ENCODE measurements around the gene FRMD1. TPM values are rescaled to one million over a fixed set of nuclear protein-coding genes. Genes with fewer than 3 reads are reported as not detected.

The FRMD1 gene
- total RNA-seq, 1 experiment from 2014 or later: 0.57 TPM

DNA sequence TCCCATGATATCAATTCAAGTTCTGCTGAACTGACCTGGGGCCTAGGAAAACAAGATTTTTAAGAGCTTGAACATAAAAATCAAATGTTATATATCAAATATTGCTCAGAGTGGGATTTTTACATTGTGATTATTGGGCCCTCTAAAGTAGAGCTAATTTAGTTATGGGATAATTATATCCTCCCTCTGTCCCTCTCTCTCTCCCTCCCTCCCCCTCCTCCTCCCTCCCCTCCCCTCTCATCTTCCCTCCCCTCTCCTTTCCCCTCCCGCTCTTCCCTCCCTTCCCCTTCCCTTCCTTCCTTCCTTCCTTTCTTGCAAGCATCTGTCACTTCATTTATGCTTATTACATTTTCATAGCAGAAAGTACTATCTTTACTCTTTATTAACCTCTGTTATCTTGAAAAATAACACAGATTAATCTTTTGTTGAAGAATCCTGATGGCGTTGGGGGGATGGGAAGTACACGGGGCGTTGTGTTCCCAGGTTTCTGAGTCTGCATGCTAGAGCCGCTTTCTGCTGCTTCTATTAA is 48.7 kb downstream of the FRMD1 start:
- Mint-ChIP-seq H3K9me3 (no peaks in the 10 kb centered on the region), H3K27me3 (ENCODE audit: low read depth) (peaks cover 11% of the 10 kb centered on the region; the same call in 1 of the 2 replicates), H3K4me1 (peaks cover 33% of the 10 kb centered on the region), H3K27ac (no peak overlapping the region), H3K36me3 (no peaks in the 10 kb centered on the region), H3K4me3 (no peak overlapping the region)
- ChIA-PET CTCF (interaction anchor here (0.6 kb wide), 1 partner anchor 23 kb away, joined by 4 read pairs; no protein-coding TSS in a partner anchor), POLR2A (no interaction called here)
- DNase-seq (ENCODE audit: low spot score) (no peak), ATAC-seq (no peak)
- TF ChIP-seq NFYB (CRISPR knock-in tag; conservative IDR thresholded peaks at IDR 0.05; ENCODE audit: low read depth): no peak
- TF ChIP-seq, protein P1, sequence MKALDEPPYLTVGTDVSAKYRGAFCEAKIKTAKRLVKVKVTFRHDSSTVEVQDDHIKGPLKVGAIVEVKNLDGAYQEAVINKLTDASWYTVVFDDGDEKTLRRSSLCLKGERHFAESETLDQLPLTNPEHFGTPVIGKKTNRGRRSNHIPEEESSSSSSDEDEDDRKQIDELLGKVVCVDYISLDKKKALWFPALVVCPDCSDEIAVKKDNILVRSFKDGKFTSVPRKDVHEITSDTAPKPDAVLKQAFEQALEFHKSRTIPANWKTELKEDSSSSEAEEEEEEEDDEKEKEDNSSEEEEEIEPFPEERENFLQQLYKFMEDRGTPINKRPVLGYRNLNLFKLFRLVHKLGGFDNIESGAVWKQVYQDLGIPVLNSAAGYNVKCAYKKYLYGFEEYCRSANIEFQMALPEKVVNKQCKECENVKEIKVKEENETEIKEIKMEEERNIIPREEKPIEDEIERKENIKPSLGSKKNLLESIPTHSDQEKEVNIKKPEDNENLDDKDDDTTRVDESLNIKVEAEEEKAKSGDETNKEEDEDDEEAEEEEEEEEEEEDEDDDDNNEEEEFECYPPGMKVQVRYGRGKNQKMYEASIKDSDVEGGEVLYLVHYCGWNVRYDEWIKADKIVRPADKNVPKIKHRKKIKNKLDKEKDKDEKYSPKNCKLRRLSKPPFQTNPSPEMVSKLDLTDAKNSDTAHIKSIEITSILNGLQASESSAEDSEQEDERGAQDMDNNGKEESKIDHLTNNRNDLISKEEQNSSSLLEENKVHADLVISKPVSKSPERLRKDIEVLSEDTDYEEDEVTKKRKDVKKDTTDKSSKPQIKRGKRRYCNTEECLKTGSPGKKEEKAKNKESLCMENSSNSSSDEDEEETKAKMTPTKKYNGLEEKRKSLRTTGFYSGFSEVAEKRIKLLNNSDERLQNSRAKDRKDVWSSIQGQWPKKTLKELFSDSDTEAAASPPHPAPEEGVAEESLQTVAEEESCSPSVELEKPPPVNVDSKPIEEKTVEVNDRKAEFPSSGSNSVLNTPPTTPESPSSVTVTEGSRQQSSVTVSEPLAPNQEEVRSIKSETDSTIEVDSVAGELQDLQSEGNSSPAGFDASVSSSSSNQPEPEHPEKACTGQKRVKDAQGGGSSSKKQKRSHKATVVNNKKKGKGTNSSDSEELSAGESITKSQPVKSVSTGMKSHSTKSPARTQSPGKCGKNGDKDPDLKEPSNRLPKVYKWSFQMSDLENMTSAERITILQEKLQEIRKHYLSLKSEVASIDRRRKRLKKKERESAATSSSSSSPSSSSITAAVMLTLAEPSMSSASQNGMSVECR (CRISPR knock-in tag; IDR thresholded peaks at IDR 0.05; ENCODE audit: borderline replicate concordance): no peak
- no peak for TF ChIP-seq JAZF1 (CRISPR knock-in tag; IDR thresholded peaks at IDR 0.05)
- TF ChIP-seq ZNF416 (CRISPR knock-in tag; IDR thresholded peaks at IDR 0.05): no peak
- TF ChIP-seq JUN (CRISPR knock-in tag; IDR thresholded peaks at IDR 0.05): no peak
- TF ChIP-seq, protein P2, sequence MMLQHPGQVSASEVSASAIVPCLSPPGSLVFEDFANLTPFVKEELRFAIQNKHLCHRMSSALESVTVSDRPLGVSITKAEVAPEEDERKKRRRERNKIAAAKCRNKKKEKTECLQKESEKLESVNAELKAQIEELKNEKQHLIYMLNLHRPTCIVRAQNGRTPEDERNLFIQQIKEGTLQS (CRISPR knock-in tag; conservative IDR thresholded peaks at IDR 0.05): no peak
- no peak for TF ChIP-seq MYBL2 (CRISPR knock-in tag; IDR thresholded peaks at IDR 0.05)
- TF ChIP-seq, protein P3, sequence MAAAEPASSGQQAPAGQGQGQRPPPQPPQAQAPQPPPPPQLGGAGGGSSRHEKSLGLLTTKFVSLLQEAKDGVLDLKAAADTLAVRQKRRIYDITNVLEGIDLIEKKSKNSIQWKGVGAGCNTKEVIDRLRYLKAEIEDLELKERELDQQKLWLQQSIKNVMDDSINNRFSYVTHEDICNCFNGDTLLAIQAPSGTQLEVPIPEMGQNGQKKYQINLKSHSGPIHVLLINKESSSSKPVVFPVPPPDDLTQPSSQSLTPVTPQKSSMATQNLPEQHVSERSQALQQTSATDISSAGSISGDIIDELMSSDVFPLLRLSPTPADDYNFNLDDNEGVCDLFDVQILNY (CRISPR knock-in tag; IDR thresholded peaks at IDR 0.05): no peak
- TF ChIP-seq, protein P4, sequence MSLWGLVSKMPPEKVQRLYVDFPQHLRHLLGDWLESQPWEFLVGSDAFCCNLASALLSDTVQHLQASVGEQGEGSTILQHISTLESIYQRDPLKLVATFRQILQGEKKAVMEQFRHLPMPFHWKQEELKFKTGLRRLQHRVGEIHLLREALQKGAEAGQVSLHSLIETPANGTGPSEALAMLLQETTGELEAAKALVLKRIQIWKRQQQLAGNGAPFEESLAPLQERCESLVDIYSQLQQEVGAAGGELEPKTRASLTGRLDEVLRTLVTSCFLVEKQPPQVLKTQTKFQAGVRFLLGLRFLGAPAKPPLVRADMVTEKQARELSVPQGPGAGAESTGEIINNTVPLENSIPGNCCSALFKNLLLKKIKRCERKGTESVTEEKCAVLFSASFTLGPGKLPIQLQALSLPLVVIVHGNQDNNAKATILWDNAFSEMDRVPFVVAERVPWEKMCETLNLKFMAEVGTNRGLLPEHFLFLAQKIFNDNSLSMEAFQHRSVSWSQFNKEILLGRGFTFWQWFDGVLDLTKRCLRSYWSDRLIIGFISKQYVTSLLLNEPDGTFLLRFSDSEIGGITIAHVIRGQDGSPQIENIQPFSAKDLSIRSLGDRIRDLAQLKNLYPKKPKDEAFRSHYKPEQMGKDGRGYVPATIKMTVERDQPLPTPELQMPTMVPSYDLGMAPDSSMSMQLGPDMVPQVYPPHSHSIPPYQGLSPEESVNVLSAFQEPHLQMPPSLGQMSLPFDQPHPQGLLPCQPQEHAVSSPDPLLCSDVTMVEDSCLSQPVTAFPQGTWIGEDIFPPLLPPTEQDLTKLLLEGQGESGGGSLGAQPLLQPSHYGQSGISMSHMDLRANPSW (CRISPR knock-in tag; conservative IDR thresholded peaks at IDR 0.05; ENCODE audit: low read depth): no peak
- TF ChIP-seq CREB1 (CRISPR knock-in tag; IDR thresholded peaks at IDR 0.05): no peak
- TF ChIP-seq TEAD1 (CRISPR knock-in tag; IDR thresholded peaks at IDR 0.05): no peak
- TF ChIP-seq GTF2I (CRISPR knock-in tag; conservative IDR thresholded peaks at IDR 0.05): no peak
- no peak for TF ChIP-seq NR2C2 (CRISPR knock-in tag; IDR thresholded peaks at IDR 0.05)
- TF ChIP-seq ATF1 (CRISPR knock-in tag; IDR thresholded peaks at IDR 0.05): no peak
- TF ChIP-seq HMGA2 (CRISPR knock-in tag; IDR thresholded peaks at IDR 0.05): no peak

DNA sequence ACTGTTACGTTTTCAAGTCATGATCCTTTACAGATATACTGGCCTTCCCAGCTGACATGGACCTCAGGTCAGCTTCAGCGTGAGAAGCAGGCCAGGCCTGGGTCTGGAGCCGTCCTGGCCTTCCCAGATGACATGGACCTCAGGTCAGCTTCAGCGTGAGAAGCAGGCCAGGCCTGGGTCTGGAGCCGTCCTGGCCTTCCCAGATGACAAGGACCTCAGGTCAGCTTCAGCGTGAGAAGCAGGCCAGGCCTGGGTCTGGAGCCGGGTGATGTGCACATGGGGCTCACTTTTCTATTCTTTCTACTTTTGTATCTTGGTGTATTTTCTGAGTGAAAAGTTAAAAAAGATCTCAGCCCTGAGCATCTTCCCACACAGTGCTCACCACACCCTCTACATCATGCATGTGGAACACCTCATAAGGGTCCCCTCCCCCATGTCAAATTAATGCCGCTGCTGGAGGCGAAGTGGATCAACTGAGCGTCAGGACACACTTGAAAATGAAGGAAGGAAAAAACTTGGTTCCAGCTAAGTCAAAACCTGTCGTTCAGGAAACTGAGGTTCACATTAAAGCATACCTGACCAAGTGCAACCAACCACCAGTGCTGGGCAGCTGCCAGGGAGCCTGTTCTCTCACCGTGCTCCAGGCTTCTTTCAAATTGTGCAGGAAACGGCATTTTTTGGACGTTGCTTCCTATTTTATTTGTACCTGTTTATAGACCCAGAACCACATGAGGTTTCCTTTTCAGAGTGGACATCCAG is 49.4 kb downstream of the FRMD1 start:
- Mint-ChIP-seq H3K4me1 (peaks cover 34% of the 10 kb centered on the region), H3K27me3 (ENCODE audit: low read depth) (peaks cover 7% of the 10 kb centered on the region; the same call in 1 of the 2 replicates), H3K27ac (no peak overlapping the region), H3K4me3 (no peak overlapping the region), H3K36me3 (no peaks in the 10 kb centered on the region), H3K9me3 (no peaks in the 10 kb centered on the region)
- ATAC-seq (no peak), DNase-seq (ENCODE audit: low spot score) (no peak)
- ChIA-PET POLR2A (no interaction called here), CTCF (interaction anchor here (0.6 kb wide), 1 partner anchor 23 kb away, joined by 4 read pairs; no protein-coding TSS in a partner anchor)
- TF ChIP-seq, protein P5, sequence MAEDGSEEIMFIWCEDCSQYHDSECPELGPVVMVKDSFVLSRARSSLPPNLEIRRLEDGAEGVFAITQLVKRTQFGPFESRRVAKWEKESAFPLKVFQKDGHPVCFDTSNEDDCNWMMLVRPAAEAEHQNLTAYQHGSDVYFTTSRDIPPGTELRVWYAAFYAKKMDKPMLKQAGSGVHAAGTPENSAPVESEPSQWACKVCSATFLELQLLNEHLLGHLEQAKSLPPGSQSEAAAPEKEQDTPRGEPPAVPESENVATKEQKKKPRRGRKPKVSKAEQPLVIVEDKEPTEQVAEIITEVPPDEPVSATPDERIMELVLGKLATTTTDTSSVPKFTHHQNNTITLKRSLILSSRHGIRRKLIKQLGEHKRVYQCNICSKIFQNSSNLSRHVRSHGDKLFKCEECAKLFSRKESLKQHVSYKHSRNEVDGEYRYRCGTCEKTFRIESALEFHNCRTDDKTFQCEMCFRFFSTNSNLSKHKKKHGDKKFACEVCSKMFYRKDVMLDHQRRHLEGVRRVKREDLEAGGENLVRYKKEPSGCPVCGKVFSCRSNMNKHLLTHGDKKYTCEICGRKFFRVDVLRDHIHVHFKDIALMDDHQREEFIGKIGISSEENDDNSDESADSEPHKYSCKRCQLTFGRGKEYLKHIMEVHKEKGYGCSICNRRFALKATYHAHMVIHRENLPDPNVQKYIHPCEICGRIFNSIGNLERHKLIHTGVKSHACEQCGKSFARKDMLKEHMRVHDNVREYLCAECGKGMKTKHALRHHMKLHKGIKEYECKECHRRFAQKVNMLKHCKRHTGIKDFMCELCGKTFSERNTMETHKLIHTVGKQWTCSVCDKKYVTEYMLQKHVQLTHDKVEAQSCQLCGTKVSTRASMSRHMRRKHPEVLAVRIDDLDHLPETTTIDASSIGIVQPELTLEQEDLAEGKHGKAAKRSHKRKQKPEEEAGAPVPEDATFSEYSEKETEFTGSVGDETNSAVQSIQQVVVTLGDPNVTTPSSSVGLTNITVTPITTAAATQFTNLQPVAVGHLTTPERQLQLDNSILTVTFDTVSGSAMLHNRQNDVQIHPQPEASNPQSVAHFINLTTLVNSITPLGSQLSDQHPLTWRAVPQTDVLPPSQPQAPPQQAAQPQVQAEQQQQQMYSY (CRISPR knock-in tag; IDR thresholded peaks at IDR 0.05): no peak
- no peak for TF ChIP-seq ZNF138 (CRISPR knock-in tag; conservative IDR thresholded peaks at IDR 0.05)
- TF ChIP-seq, protein P6, sequence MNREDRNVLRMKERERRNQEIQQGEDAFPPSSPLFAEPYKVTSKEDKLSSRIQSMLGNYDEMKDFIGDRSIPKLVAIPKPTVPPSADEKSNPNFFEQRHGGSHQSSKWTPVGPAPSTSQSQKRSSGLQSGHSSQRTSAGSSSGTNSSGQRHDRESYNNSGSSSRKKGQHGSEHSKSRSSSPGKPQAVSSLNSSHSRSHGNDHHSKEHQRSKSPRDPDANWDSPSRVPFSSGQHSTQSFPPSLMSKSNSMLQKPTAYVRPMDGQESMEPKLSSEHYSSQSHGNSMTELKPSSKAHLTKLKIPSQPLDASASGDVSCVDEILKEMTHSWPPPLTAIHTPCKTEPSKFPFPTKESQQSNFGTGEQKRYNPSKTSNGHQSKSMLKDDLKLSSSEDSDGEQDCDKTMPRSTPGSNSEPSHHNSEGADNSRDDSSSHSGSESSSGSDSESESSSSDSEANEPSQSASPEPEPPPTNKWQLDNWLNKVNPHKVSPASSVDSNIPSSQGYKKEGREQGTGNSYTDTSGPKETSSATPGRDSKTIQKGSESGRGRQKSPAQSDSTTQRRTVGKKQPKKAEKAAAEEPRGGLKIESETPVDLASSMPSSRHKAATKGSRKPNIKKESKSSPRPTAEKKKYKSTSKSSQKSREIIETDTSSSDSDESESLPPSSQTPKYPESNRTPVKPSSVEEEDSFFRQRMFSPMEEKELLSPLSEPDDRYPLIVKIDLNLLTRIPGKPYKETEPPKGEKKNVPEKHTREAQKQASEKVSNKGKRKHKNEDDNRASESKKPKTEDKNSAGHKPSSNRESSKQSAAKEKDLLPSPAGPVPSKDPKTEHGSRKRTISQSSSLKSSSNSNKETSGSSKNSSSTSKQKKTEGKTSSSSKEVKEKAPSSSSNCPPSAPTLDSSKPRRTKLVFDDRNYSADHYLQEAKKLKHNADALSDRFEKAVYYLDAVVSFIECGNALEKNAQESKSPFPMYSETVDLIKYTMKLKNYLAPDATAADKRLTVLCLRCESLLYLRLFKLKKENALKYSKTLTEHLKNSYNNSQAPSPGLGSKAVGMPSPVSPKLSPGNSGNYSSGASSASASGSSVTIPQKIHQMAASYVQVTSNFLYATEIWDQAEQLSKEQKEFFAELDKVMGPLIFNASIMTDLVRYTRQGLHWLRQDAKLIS (CRISPR knock-in tag; IDR thresholded peaks at IDR 0.05; ENCODE audit: borderline replicate concordance): no peak
